Right lobe of liver (tissue), 4 donors: ENCODE results near the gene IGFALS.

Experiments
- CTCF ChIP-seq, 4 donors: fragments of 200-600 bp in 3 of 4; fragments of 450-650 bp in 1 of 4; IDR thresholded peaks; one replicate each; pipeline versions ENCODE4 v1.5.1 to v1.8.0; 2016 to 2022; ENCODE audit warnings: antibody characterized with exemption in 4 of 4, mild to moderate bottlenecking in 2 of 4
- POLR2A ChIP-seq: fragments of 450-650 bp; IDR thresholded peaks from one replicate; pipeline ENCODE4 v1.6.1; 2017; ENCODE audit warnings: antibody characterized with exemption, mild to moderate bottlenecking
- donor health status: DM: no; HTN: no; CAD: no.
- donor health status: DM: no; HTN: no; CAD: no.
- donor health status: DM: no; HTN: yes; CAD: no.

DNA sequence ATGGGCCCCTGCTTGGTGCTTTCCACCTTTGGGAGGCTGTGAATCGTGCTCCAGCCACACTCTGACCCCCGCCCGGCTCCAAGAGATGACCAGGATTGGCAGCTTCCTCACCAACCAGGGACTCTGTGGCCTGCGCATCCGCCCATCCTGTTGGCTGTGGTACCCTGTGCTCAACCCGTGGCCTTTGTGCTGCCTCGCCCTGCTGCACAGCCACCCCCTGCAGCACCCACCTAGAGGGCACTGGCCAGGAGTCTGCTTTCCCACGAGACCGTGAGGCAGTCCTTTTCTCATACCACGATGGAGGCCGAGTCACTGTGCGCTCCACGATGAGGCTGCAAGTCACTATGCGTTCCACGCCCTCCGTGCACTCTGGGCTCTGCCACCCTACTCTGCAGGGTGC, 41.6 kb downstream of the IGFALS start:
- no peak for TF ChIP-seq CTCF (IDR thresholded peaks at IDR 0.05)
- no peak for TF ChIP-seq POLR2A
